ENCODE data around the gene CBFA2T3. TPM values are rescaled to one million over a fixed set of nuclear protein-coding genes. Genes with fewer than 3 reads are reported as not detected.

The CBFA2T3 gene
- total RNA-seq, 1 experiment from 2014 or later: 2.9 TPM

GRCh38 chr16:88886420-88886844, 90.6 kb downstream of the CBFA2T3 start:
- H3K27me3 Mint-ChIP-seq (ENCODE audit: low read depth): peaks cover 11% of the 10 kb centered on the region
- no peak overlapping the region for H3K27ac Mint-ChIP-seq
- no peak for DNase-seq
- H3K4me1 ChIP-seq (ENCODE audit: insufficient read depth, low read length): no peaks in the 10 kb centered on the region
- no peak overlapping the region for H2BK12ac ChIP-seq (ENCODE audit: insufficient read length, low read depth, low read length)
- H2AFZ ChIP-seq (ENCODE audit: low read length): no peak overlapping the region
- no peaks in the 10 kb centered on the region for H3K27me3 ChIP-seq (ENCODE audit: insufficient read depth, low read length)
- no peak overlapping the region for H2BK5ac ChIP-seq (ENCODE audit: insufficient read length, low read length)
- H3K56ac ChIP-seq (ENCODE audit: insufficient read length, low read depth, low read length): no peak overlapping the region
- H3K9me3 ChIP-seq (ENCODE audit: control insufficient read depth, low read depth, low read length): no peaks in the 10 kb centered on the region
- peaks cover 0 to 8% of the 10 kb centered on the region in 2 experiments; a peak in 4 of 5 replicates for H3K9me3 Mint-ChIP-seq
- H3K36me3 Mint-ChIP-seq (ENCODE audit: insufficient read depth in 1 of 3, low read depth in 3 of 3): no peaks in the 10 kb centered on the region
- H2BK120ac ChIP-seq (ENCODE audit: low read depth, low read length, poor library complexity, severe bottlenecking): no peak overlapping the region
- H4K91ac ChIP-seq (ENCODE audit: insufficient read length, low read depth, low read length): no peak overlapping the region
- H3K4me3 Mint-ChIP-seq: no peak overlapping the region
- H3K18ac ChIP-seq (ENCODE audit: insufficient read length, low read depth, low read length): no peak overlapping the region
- no peak for TF ChIP-seq CTCF (conservative IDR thresholded peaks at IDR 0.05)
- no peaks in the 10 kb centered on the region for H3K79me2 ChIP-seq (ENCODE audit: insufficient read depth, low read length)
- H2AK5ac ChIP-seq (ENCODE audit: insufficient read length, low read length): no peak overlapping the region
- no peak overlapping the region for H3K14ac ChIP-seq (ENCODE audit: insufficient read depth, low read length)
- no peaks in the 10 kb centered on the region for H3K79me1 ChIP-seq (ENCODE audit: insufficient read depth, low read depth, low read length, poor library complexity, severe bottlenecking)
- no peak overlapping the region for H3K23ac ChIP-seq (ENCODE audit: insufficient read length, low read depth, low read length)
- no peak overlapping the region for H4K5ac ChIP-seq (ENCODE audit: insufficient read length, low read depth, low read length)
- no peak overlapping the region for H3K4me2 ChIP-seq (ENCODE audit: insufficient read depth, insufficient read length, low read length)
- no peak overlapping the region for H2BK15ac ChIP-seq (ENCODE audit: low read depth, low read length)
- H2BK20ac ChIP-seq (ENCODE audit: low read depth, low read length, poor library complexity, severe bottlenecking): no peak overlapping the region
- H3K23me2 ChIP-seq (ENCODE audit: insufficient read length, low read depth, low read length, poor library complexity, severe bottlenecking): no peaks in the 10 kb centered on the region
- H3K27ac ChIP-seq (ENCODE audit: insufficient read length, low read depth, low read length): no peak overlapping the region
- no peaks in the 10 kb centered on the region for H4K20me1 ChIP-seq (ENCODE audit: control insufficient read depth, insufficient read depth, insufficient read length)
- no peak overlapping the region for H3T11ph ChIP-seq (ENCODE audit: low read length)
- WGBS (ENCODE audit: extremely low coverage, insufficient read length, low lambda C conversion rate): no CpG with 5 or more reads among the region's 15 CpGs
- peaks cover 0 to 4% of the 10 kb centered on the region in 2 experiments; a peak in 1 of 4 replicates for H3K4me1 Mint-ChIP-seq
- no peak overlapping the region for H3K9ac ChIP-seq (ENCODE audit: extremely low read depth, insufficient read length, low read length)
- H4K8ac ChIP-seq (replicated peaks; ENCODE audit: insufficient read length, low read depth, low read length): no peak overlapping the region
- no peak overlapping the region for H3K4ac ChIP-seq (ENCODE audit: low read depth, low read length)

Measured in H9 (cell line).